ENCODE data around the gene PPAN. TPM values are rescaled to one million over a fixed set of nuclear protein-coding genes. Genes with fewer than 3 reads are reported as not detected.

PPAN gene
- total RNA-seq, 1 donor from 2014 or later, result 31.0 TPM

DNA sequence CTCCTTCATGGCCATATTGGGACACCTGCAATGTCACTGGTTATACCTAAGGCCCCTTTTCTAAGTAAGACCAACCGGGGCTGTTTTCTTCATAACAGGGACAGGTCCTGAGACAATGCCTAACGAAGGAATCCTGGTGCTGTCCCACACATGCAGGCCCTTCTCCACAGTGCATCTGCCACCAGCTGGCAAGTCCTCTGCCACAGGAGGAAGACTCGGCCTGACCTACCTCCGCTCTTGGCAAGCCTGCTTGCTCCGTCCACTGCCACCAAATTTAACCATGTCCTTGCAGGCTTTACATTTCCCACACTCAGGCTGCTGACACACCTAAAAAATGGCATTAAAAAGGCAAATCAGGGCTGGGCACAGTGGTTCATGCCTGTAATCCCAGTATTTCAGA is 45.4 kb downstream of the PPAN start:
- H3K4me3 Mint-ChIP-seq (ENCODE audit: unreplicated experiment), result no peak overlapping the region
- DNase-seq (ENCODE audit: low spot score), result no peak
- peaks cover 46% of the 10 kb centered on the region for H3K36me3 Mint-ChIP-seq (ENCODE audit: low read depth)
- no peaks in the 10 kb centered on the region for H3K4me1 Mint-ChIP-seq (ENCODE audit: low read depth)
- no peak overlapping the region for H3K27ac Mint-ChIP-seq (ENCODE audit: unreplicated experiment)
- H3K27me3 Mint-ChIP-seq (ENCODE audit: low read depth), result no peaks in the 10 kb centered on the region
- TF ChIP-seq, protein P1, sequence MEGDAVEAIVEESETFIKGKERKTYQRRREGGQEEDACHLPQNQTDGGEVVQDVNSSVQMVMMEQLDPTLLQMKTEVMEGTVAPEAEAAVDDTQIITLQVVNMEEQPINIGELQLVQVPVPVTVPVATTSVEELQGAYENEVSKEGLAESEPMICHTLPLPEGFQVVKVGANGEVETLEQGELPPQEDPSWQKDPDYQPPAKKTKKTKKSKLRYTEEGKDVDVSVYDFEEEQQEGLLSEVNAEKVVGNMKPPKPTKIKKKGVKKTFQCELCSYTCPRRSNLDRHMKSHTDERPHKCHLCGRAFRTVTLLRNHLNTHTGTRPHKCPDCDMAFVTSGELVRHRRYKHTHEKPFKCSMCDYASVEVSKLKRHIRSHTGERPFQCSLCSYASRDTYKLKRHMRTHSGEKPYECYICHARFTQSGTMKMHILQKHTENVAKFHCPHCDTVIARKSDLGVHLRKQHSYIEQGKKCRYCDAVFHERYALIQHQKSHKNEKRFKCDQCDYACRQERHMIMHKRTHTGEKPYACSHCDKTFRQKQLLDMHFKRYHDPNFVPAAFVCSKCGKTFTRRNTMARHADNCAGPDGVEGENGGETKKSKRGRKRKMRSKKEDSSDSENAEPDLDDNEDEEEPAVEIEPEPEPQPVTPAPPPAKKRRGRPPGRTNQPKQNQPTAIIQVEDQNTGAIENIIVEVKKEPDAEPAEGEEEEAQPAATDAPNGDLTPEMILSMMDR (IDR thresholded peaks at IDR 0.05), result no peak
- no peaks in the 10 kb centered on the region for H3K9me3 Mint-ChIP-seq (ENCODE audit: low read depth)

DNA sequence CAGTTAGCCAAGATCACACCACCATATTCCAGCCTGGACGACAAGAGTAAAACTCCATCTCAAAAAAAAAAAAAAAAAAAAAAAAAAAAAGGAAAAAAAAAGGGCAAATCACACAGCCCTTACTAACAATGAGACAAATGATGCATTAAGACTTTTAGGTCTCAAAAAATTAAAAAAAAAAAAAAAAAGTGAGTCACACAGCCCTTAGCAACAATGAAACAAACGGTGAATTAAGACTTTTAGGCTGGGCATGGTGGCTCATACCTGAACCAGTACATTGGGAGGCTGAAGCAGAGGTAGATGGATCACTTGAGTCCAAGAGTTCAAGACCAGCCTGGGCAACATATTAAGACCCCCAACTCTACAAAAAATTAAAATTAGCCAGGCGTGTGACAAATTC is 45.9 kb downstream of the PPAN start:
- Mint-ChIP-seq H3K36me3 (ENCODE audit: low read depth) (peaks cover 48% of the 10 kb centered on the region), H3K9me3 (ENCODE audit: low read depth) (no peaks in the 10 kb centered on the region)

DNA sequence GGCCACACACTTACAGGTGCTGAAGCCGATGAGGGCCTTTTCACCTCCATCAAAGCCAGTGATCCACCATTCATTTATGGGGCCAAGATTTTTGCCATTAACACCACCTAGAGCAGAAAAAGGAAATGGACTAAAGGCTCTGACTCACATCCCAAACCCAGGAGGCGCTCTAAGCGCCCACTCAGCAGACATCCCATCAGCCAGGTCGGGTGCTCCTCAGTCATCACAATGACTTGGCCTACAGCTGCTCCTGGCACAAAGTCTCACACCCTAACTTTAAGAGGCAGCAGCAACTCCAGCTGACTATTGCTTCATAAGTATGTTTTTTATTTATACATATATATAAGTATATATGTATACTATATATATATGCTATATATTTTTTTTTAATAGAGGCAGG is 49.7 kb downstream of the PPAN start:
- Mint-ChIP-seq H3K27ac (ENCODE audit: unreplicated experiment) (no peak overlapping the region), H3K27me3 (ENCODE audit: low read depth) (no peaks in the 10 kb centered on the region), H3K4me1 (ENCODE audit: low read depth) (no peaks in the 10 kb centered on the region), H3K36me3 (ENCODE audit: low read depth) (peaks cover 54% of the 10 kb centered on the region), H3K9me3 (ENCODE audit: low read depth) (no peaks in the 10 kb centered on the region), H3K4me3 (ENCODE audit: unreplicated experiment) (no peak overlapping the region)
- TF ChIP-seq, protein P1 (IDR thresholded peaks at IDR 0.05), result no peak
- DNase-seq (ENCODE audit: low spot score), result no peak

More for the DNA sequence above, 45.9 kb downstream of the PPAN start:
- Mint-ChIP-seq H3K27me3 (ENCODE audit: low read depth) (no peaks in the 10 kb centered on the region), H3K4me1 (ENCODE audit: low read depth) (no peaks in the 10 kb centered on the region), H3K27ac (ENCODE audit: unreplicated experiment) (peak overlapping the region; percentile 32), H3K4me3 (ENCODE audit: unreplicated experiment) (no peak overlapping the region)
- TF ChIP-seq, protein P1 (IDR thresholded peaks at IDR 0.05), result no peak
- no peak for DNase-seq (ENCODE audit: low spot score)

DNA sequence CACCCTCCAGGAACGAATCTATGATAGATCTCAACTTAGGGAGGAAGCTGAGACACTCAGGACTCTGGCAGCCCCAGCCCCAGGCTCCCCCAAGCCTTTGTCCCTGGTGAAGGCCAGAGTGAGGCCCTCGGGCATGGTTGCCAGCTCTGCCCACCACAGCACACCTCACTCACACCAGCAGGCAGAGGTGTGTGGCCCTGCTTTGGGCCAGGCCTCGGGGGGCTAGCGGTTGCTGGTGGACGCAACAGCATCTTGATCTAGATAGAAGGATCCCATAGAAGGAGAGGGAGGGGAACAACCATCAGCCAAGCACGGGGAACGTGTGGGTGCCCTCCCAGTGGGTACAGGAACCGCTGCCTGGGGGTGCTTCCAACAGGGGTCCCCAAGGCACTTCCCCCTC is 51.9 kb downstream of the PPAN start:
- Mint-ChIP-seq H3K4me3 (ENCODE audit: unreplicated experiment) (no peak overlapping the region), H3K4me1 (ENCODE audit: low read depth) (no peaks in the 10 kb centered on the region), H3K27me3 (ENCODE audit: low read depth) (no peaks in the 10 kb centered on the region), H3K36me3 (ENCODE audit: low read depth) (peaks cover 56% of the 10 kb centered on the region), H3K9me3 (ENCODE audit: low read depth) (no peaks in the 10 kb centered on the region), H3K27ac (ENCODE audit: unreplicated experiment) (no peak overlapping the region)
- TF ChIP-seq, protein P1 (IDR thresholded peaks at IDR 0.05), result no peak
- DNase-seq (ENCODE audit: low spot score), result no peak

DNA sequence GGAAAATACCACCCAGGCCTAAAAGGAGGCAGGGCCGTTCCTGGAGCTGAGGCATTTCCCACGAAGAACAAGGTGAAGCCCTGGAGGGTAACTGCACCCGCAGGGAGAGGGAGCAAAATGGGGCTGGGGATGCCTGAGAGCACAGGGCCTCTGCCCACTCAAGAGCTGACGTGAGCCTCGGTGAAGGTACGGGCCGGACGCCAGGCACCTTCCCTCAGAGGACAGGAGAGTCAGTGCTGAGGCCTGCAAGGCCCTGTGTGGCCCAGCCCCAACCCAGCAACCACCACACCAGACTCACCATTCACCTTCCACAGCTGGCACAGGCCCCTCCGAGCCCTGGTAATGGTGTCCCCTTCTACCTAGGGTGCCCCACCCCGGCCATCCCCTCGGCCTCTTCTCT is 52.3 kb downstream of the PPAN start:
- no peak overlapping the region for H3K27ac Mint-ChIP-seq (ENCODE audit: unreplicated experiment)
- TF ChIP-seq, protein P1 (IDR thresholded peaks at IDR 0.05), result no peak
- H3K27me3 Mint-ChIP-seq (ENCODE audit: low read depth), result no peaks in the 10 kb centered on the region
- H3K36me3 Mint-ChIP-seq (ENCODE audit: low read depth), result peaks cover 58% of the 10 kb centered on the region
- H3K4me1 Mint-ChIP-seq (ENCODE audit: low read depth), result no peaks in the 10 kb centered on the region
- no peaks in the 10 kb centered on the region for H3K9me3 Mint-ChIP-seq (ENCODE audit: low read depth)
- DNase-seq (ENCODE audit: low spot score), result no peak
- H3K4me3 Mint-ChIP-seq (ENCODE audit: unreplicated experiment), result no peak overlapping the region
